ENCODE measurements around the gene TMEM132D. TPM values are rescaled to one million over a fixed set of nuclear protein-coding genes. Genes with fewer than 3 reads are reported as not detected.

Gene TMEM132D
- total RNA-seq, 1 experiment from 2014 or later: 1.4 TPM

GRCh38 chr12:129673806-129674205 lies 230.0 kb downstream of the TMEM132D start (continued):
- TF ChIP-seq ERG (CRISPR knock-in tag; IDR thresholded peaks at IDR 0.05) (no peak), PRRX2 (CRISPR knock-in tag; IDR thresholded peaks at IDR 0.05) (no peak), FOXK1 (CRISPR knock-in tag; IDR thresholded peaks at IDR 0.05) (no peak)

- TF ChIP-seq GRHL2 (CRISPR knock-in tag; IDR thresholded peaks at IDR 0.05; ENCODE audit: insufficient replicate concordance, severe bottlenecking) (no peak), ATF3 (CRISPR knock-in tag; conservative IDR thresholded peaks at IDR 0.05) (no peak), TEAD4 (CRISPR knock-in tag; IDR thresholded peaks at IDR 0.05) (no peak), IRF2 (CRISPR knock-in tag; IDR thresholded peaks at IDR 0.05; ENCODE audit: borderline replicate concordance, low read depth) (no peak), ZNF219 (CRISPR knock-in tag; IDR thresholded peaks at IDR 0.05; ENCODE audit: borderline replicate concordance) (no peak), E2F4 (CRISPR knock-in tag; IDR thresholded peaks at IDR 0.05; ENCODE audit: borderline replicate concordance, low read depth) (no peak), ERG (CRISPR knock-in tag; IDR thresholded peaks at IDR 0.05) (no peak), JUN (CRISPR knock-in tag; IDR thresholded peaks at IDR 0.05) (no peak), E2F5 (CRISPR knock-in tag; IDR thresholded peaks at IDR 0.05) (no peak), ZNF232 (CRISPR knock-in tag; IDR thresholded peaks at IDR 0.05) (no peak), SMAD4 (CRISPR knock-in tag; IDR thresholded peaks at IDR 0.05) (no peak), PREB (CRISPR knock-in tag; IDR thresholded peaks at IDR 0.05; ENCODE audit: borderline replicate concordance) (no peak), ELF4 (CRISPR knock-in tag; IDR thresholded peaks at IDR 0.05; ENCODE audit: low read depth) (no peak), AR (CRISPR knock-in tag; IDR thresholded peaks at IDR 0.05) (no peak), PRDM15 (CRISPR knock-in tag; IDR thresholded peaks at IDR 0.05) (no peak)
- ATAC-seq: no peak
- Mint-ChIP-seq H3K27me3 (ENCODE audit: low read depth) (peaks cover 3% of the 10 kb centered on the region; the same call in 1 of the 2 replicates), H3K9me3 (peaks cover 73% of the 10 kb centered on the region), H3K36me3 (peaks cover 69% of the 10 kb centered on the region), H3K4me1 (no peaks in the 10 kb centered on the region), H3K4me3 (no peak overlapping the region), H3K27ac (no peak overlapping the region)
- ChIA-PET CTCF (no interaction called here), POLR2A (no interaction called here)
- DNase-seq (ENCODE audit: low spot score): no peak
These were observed 231.7 kb downstream of the TMEM132D start for GRCh38 chr12:129672110-129672509.

All from WTC11 (cell line).